GM15510 (cell line): ENCODE data around the gene SLC66A2.

Experiments used
- POLR2A ChIP-seq: IDR thresholded peaks from 3 replicates; pipeline ENCODE4 v1.6.1; 2011; ENCODE audit warnings: borderline replicate concordance; ENCODE audit not compliant: insufficient read length; ENCODE audit errors: extremely low read depth

The SLC66A2 gene

DNA sequence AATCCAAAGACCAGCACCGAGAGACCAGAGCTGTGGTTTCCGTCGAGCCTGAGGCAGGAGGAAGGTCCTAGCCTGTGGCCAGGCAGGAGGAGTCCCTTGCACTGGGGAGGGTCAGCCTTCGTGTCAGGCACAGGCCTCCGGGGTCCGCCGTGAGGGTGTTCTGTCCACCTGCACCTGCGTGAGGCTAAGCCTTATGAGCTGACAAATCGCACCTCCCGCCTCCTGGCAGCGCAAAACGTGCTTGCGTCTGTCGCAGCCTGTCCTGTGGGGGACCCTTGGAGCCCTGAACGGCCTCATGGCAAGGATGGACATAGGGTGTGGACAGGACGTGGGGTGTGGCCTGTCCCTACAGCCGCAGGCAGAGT, 80.4 kb downstream of the SLC66A2 start:
- no peak for TF ChIP-seq POLR2A

GRCh38 chr18:79870301-79871025, 81.0 kb downstream of the SLC66A2 start:
- no peak for TF ChIP-seq POLR2A

DNA sequence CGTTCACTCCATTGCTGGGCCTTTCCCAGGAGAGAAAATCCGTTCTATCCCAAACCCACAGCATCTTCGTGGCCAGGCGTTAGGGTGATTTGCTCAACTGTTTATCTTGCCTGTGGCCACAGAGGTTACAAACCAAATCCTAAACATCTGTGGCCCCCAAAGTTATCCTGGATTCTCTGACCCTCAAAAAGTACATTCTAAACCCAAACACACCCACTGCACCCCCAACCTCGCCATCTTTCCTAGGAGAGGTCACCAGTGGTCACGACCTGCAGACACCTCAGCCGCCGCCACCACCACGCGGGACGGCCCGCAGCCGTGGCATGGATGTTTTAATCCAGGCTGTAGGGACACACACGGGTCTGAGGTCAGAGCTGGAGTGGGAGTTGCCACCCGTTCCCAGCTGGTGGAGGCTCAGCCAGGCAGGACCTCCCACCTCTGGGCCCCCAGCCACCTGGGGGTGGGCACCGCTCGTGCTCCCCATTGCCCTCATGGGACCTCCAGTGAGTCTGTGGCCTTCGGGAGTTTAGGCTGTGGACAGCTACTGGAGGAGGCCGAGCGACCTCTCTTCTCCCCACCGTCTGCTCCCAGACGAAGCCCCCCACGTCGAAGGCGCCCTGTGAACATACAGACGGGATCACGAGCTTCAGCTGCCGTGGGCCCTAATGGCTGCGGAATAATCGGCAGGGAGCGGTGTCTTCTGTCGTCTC, 81.7 kb downstream of the SLC66A2 start:
- no peak for TF ChIP-seq POLR2A

DNA sequence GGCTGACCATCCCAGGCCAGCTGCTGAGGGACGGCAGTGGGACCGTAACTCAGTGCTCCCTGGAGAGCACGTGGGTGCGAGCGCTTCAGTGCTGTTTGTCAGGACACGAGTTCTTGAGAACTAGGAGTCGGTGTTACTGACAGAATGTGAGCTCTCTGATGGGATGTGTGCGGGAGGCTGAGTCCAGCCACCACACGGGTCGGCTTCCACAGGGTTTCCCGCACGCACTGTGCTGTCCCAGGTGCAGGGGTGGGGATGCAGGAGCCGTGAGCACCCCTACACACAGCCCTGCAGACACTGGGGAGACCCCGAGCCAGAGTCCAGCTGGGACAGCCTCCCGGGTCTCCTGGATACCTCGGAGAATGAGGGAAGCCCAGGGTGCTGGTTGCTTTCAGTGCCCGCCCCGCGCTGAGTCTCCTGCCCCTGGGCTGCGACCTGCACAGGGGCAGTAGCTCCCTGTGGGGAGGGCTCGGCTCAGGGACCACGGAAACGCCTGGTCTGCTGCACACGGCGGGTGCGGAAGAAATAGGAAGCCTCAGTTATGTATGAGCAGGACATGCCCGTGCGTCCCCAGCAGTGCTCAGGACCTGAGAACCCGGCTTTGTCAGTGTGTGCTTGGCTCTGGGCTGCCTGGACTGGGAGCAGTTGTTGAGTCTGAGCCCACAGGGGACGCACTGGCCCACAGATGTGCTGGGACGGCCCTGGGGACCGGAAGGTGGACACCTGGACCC, 82.5 kb downstream of the SLC66A2 start:
- TF ChIP-seq POLR2A, result no peak

GRCh38 chr18:79868168-79868784, 83.2 kb downstream of the SLC66A2 start:
- no peak for TF ChIP-seq POLR2A

DNA sequence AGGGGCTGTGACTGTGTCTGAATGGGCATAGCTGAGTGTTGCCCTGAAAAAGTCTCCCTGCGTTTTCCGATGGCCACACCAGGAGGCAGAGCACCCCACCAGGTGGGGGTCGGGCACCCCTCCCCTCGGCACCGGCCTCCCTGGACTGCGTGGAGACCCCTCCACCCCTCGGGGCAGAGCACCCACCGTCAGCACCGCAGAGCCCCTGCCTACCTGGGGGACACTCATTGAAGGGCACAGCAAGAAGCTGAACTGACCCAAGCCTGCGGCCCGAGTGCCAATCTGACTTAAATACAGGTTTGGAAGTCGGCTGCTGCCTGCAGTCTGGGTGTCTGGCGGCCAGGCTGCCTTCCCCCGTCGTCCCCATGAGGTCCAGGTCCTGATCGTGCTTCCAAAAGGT, 83.8 kb downstream of the SLC66A2 start:
- no peak for TF ChIP-seq POLR2A

- no peak for TF ChIP-seq POLR2A
Observed at GRCh38 chr18:79866889-79867574, 84.4 kb downstream of the SLC66A2 start.

GRCh38 chr18:79864006-79864725, 87.3 kb downstream of the SLC66A2 start:
- no peak for TF ChIP-seq POLR2A

DNA sequence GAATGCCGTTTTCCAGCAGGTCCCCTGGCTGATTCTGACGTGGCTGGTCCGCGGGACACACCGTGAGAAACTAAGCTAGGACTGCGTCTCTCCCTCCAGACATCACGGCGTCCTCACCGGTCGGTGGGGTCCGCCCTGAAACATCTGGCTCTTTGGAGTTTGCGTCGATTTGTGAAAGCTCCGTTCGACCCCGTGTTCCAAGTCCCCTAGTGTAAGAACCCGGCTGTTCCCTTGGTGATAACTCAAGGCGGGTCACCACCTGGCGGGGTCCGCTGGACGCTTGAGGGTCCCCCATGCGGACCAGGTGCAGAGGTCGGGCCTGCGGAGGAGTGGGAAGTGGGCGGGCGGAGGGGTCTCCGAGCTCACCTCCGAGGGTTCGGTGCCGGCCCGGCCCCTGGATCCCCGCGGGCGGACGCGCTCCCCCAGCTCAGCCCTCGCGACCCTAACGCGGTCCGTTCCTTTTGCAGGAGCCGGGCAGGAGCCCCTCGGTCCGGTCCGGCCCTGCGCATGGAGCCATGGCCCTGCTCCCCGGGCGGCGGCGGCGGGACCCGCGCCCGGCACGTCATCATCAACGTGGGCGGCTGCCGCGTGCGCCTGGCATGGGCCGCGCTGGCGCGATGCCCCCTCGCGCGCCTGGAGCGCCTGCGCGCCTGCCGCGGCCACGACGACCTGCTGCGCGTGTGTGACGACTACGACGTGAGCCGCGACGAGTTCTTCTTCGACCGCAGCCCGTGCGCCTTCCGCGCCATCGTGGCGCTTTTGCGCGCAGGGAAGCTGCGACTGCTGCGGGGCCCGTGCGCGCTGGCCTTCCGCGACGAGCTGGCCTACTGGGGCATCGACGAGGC, 88.1 kb downstream of the SLC66A2 start:
- no peak for TF ChIP-seq POLR2A

DNA sequence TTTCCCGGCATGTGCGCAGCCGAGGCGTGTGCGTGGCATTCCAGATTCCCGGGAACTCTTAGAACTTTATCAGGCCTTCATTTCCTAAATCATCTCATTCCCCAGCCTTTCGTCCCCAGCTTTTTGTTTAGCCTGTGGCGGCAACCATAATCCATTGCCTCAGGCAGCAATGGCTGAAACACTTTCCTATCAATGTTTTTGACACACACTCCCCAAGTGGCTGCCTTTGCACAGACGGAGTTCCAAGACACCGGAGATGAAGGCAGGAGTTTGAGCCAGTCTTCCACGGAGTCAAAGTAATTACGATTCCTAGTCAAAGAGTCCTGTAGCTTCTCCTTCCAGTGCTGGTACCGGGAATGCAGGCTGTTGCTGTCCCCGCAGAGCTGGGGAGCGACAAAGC, 88.9 kb downstream of the SLC66A2 start:
- TF ChIP-seq POLR2A, result no peak

GRCh38 chr18:79861687-79862086, 89.8 kb downstream of the SLC66A2 start:
- no peak for TF ChIP-seq POLR2A

- no peak for TF ChIP-seq POLR2A
Observed at GRCh38 chr18:79859314-79859713, 92.1 kb downstream of the SLC66A2 start.

DNA sequence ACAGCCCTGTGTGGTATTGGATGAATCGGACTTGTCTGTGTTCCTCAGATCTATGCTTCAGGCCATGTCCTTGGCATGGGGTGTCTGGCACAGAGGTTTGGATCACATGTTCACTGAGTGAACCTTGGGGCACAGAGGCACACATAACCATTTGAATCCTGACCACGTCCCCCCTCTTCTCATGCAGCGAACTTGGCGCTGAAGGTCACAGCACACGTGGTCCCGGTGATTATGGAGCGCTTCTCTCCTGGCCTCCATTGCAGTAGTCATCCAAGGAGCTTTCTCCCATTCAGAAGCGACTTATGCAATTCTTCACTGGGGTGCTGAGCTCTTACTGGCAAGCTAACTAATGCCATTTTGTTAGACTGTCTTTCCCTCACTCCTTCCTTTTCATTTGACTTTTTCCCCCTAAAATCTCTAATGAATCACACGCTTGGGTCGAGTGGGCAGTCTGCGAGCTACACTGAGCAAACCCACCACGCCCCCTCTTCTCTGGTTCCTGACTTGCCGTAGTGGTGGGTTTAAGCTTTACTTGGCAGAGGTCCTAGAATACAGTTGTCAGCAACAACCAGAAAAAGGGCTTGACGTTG, 94.3 kb downstream of the SLC66A2 start:
- TF ChIP-seq POLR2A, result no peak
